Body of pancreas (tissue), 4 donors: ENCODE results near the gene TF.

Experiments used
- CTCF ChIP-seq, 7 experiments: fragments of 450-650 bp in 4 of 7; fragments of 200-600 bp in 3 of 7; sonication (generic) in 3 of 7; IDR thresholded peaks; one replicate each; pipeline ENCODE4 v1.5.1; 2016 to 2019; ENCODE audit warnings: antibody characterized with exemption in 7 of 7
- POLR2A ChIP-seq, 3 donors: fragments of 450-650 bp; IDR thresholded peaks; one replicate each; pipeline ENCODE4 v1.6.1; 2016; ENCODE audit warnings: antibody characterized with exemption in 3 of 3, mild to moderate bottlenecking in 2 of 3

DNA sequence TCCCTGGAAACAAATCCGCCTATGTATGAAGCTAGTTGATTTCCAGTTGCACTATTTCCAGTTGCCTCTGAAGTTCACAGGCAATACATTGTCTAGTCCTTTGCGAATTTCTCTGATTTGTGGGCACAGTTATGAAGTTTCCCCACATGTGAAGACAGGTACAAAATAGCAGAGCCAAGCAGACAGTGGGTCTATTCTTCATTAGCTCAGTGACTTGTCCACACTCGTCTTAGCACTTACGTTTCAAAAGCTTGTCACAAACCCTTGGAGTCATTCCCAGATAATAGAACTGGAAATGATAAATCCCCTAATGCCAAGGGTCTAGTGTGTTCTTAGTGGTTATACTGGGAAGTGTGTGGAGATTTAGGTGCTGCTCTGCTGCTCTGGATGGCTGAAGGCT lies 73.9 kb downstream of the TF start:
- no peak for TF ChIP-seq CTCF (IDR thresholded peaks at IDR 0.05)
- TF ChIP-seq POLR2A (IDR thresholded peaks at IDR 0.05) = no peak
